ENCODE results near the gene C3orf70. TPM values are rescaled to one million over a fixed set of nuclear protein-coding genes. Genes with fewer than 3 reads are reported as not detected.
"Not testable (repeated sequence)": the region's sequence is repeated elsewhere in the genome, so short reads cannot be mapped to it uniquely, and the experiment has no call there.

The C3orf70 gene
- total RNA-seq, 1 experiment from 2014 or later, result not detected

GRCh38 chr3:185153171-185153771 is 411 bp upstream of the C3orf70 start:
- in situ Hi-C loops (cut with HindIII; ENCODE audit: low pct_unique_long_range_greater_than_20kb, low sequenced_read_pairs), result no loop called here
- DNase-seq (ENCODE audit: low read depth), result no peak

- in situ Hi-C loops (cut with HindIII; ENCODE audit: low pct_unique_long_range_greater_than_20kb, low sequenced_read_pairs), result no loop called here
- no peak for DNase-seq (ENCODE audit: low read depth)
These were observed 873 bp downstream of the C3orf70 start for GRCh38 chr3:185151964-185152409.

GRCh38 chr3:185151101-185151963 is 1.5 kb downstream of the C3orf70 start:
- no peak for DNase-seq (ENCODE audit: low read depth)
- in situ Hi-C loops (cut with HindIII; ENCODE audit: low pct_unique_long_range_greater_than_20kb, low sequenced_read_pairs), result no loop called here

- in situ Hi-C loops (cut with HindIII; ENCODE audit: low pct_unique_long_range_greater_than_20kb, low sequenced_read_pairs), result no loop called here
- no peak for DNase-seq (ENCODE audit: low read depth)
These were observed 2.3 kb downstream of the C3orf70 start for GRCh38 chr3:185150561-185150960.

- in situ Hi-C loops (cut with HindIII; ENCODE audit: low pct_unique_long_range_greater_than_20kb, low sequenced_read_pairs), result no loop called here
- DNase-seq (ENCODE audit: low read depth), result no peak
These were observed 3.3 kb downstream of the C3orf70 start for GRCh38 chr3:185149591-185149990.

- no peak for DNase-seq (ENCODE audit: low read depth)
- in situ Hi-C loops (cut with HindIII; ENCODE audit: low pct_unique_long_range_greater_than_20kb, low sequenced_read_pairs), result no loop called here
These were observed 7.3 kb downstream of the C3orf70 start for GRCh38 chr3:185145511-185145910.

GRCh38 chr3:185144784-185145183 is 8.1 kb downstream of the C3orf70 start:
- in situ Hi-C loops (cut with HindIII; ENCODE audit: low pct_unique_long_range_greater_than_20kb, low sequenced_read_pairs), result no loop called here
- no peak for DNase-seq (ENCODE audit: low read depth)

- DNase-seq (ENCODE audit: low read depth), result no peak
- in situ Hi-C loops (cut with HindIII; ENCODE audit: low pct_unique_long_range_greater_than_20kb, low sequenced_read_pairs), result no loop called here
These were observed 15.0 kb downstream of the C3orf70 start for GRCh38 chr3:185137821-185138220.

- no peak for DNase-seq (ENCODE audit: low read depth)
- in situ Hi-C loops (cut with HindIII; ENCODE audit: low pct_unique_long_range_greater_than_20kb, low sequenced_read_pairs), result no loop called here
These were observed 18.4 kb downstream of the C3orf70 start for GRCh38 chr3:185134509-185134908.

- in situ Hi-C loops (cut with HindIII; ENCODE audit: low pct_unique_long_range_greater_than_20kb, low sequenced_read_pairs), result no loop called here
These were observed 21.1 kb downstream of the C3orf70 start for GRCh38 chr3:185131602-185132256.

GRCh38 chr3:185129083-185129482 is 23.8 kb downstream of the C3orf70 start:
- in situ Hi-C loops (cut with HindIII; ENCODE audit: low pct_unique_long_range_greater_than_20kb, low sequenced_read_pairs), result no loop called here
- DNase-seq (ENCODE audit: low read depth), result no peak

More at GRCh38 chr3:185131602-185132256, 21.1 kb downstream of the C3orf70 start:
- DNase-seq (ENCODE audit: low read depth), result no peak

GRCh38 chr3:185126201-185126600 is 26.7 kb downstream of the C3orf70 start:
- in situ Hi-C loops (cut with HindIII; ENCODE audit: low pct_unique_long_range_greater_than_20kb, low sequenced_read_pairs), result no loop called here
- no peak for DNase-seq (ENCODE audit: low read depth)

GRCh38 chr3:185120126-185120525 is 32.7 kb downstream of the C3orf70 start:
- in situ Hi-C loops (cut with HindIII; ENCODE audit: low pct_unique_long_range_greater_than_20kb, low sequenced_read_pairs), result no loop called here
- DNase-seq (ENCODE audit: low read depth), result no peak

GRCh38 chr3:185115371-185115770 is 37.5 kb downstream of the C3orf70 start:
- no peak for DNase-seq (ENCODE audit: low read depth)
- in situ Hi-C loops (cut with HindIII; ENCODE audit: low pct_unique_long_range_greater_than_20kb, low sequenced_read_pairs), result no loop called here

- in situ Hi-C loops (cut with HindIII; ENCODE audit: low pct_unique_long_range_greater_than_20kb, low sequenced_read_pairs), result no loop called here
- DNase-seq (ENCODE audit: low read depth), result no peak
These were observed 38.1 kb downstream of the C3orf70 start for GRCh38 chr3:185114756-185115155.

- no peak for DNase-seq (ENCODE audit: low read depth)
- in situ Hi-C loops (cut with HindIII; ENCODE audit: low pct_unique_long_range_greater_than_20kb, low sequenced_read_pairs), result no loop called here
These were observed 40.7 kb downstream of the C3orf70 start for GRCh38 chr3:185112186-185112585.

- DNase-seq (ENCODE audit: low read depth); in situ Hi-C loops (cut with HindIII; ENCODE audit: low pct_unique_long_range_greater_than_20kb, low sequenced_read_pairs): not testable (repeated sequence)
These were observed 43.8 kb downstream of the C3orf70 start for GRCh38 chr3:185109012-185109411.

GRCh38 chr3:185106256-185106890 is 46.5 kb downstream of the C3orf70 start:
- in situ Hi-C loops (cut with HindIII; ENCODE audit: low pct_unique_long_range_greater_than_20kb, low sequenced_read_pairs); DNase-seq (ENCODE audit: low read depth): not testable (repeated sequence)
